HepG2 (cell line): ENCODE measurements around the gene MAPK1. TPM values are rescaled to one million over a fixed set of nuclear protein-coding genes. Genes with fewer than 3 reads are reported as not detected.

Experiments used
- ATAC-seq: fragments of 200-7000 bp; cut with Tn5 transposase; 3 replicates; pipeline ENCODE4 v1.9.1; 2020; ENCODE audit warnings: mild to moderate bottlenecking, moderate library complexity
- BruUV-seq: library from RNA; stranded (reverse); fragments of 400-500 nt; replicated peaks from 2 replicates; lab custom pipeline; 2021; lab: Mats Ljungman, UMichigan
- CTCF ChIA-PET: fragments of 300-600 bp; formaldehyde crosslinking; extraction: SDS; loops from one replicate; lab custom pipeline; 2021; ENCODE audit warnings: low total read pairs, inconsistent platforms, low intra/inter-chr PET ratio; lab: Yijun Ruan, JAX
- POLR2A ChIA-PET: fragments of 350-600 bp; sonication (Branson Sonifier 250); formaldehyde crosslinking; loops from one replicate; lab custom pipeline; 2020; ENCODE audit warnings: antibody characterized with exemption, inconsistent platforms; lab: Yijun Ruan, JAX
- DNase-seq: peaks from one replicate; pipeline ENCODE4 v3.0.0-alpha.2; 2015; ENCODE audit warnings: low spot score
- FAIRE-seq: peaks from 3 replicates; lab custom pipeline; 2011; peaks lifted over from hg19 to GRCh38; lab: Jason Lieb, UNC
- H2AFZ ChIP-seq: one replicate; pipeline ENCODE4 v1.6.1; 2011; ENCODE audit warnings: low read length, inconsistent platforms
- H3K27ac ChIP-seq: fragments of 300-600 bp; 3 replicates; pipeline ENCODE4 v1.8.0; 2011; ENCODE audit warnings: mixed run types, mild to moderate bottlenecking, mixed read lengths, low read length, inconsistent platforms; ENCODE audit not compliant: insufficient read depth; ENCODE audit errors: extremely low read length
- H3K27me3 ChIP-seq, 2 experiments: fragments of 200-600 bp in 1 of 2; 2 replicates in 1 of 2; 3 replicates in 1 of 2; pipeline versions ENCODE4 v1.6.0 to v1.8.0; 2011; ENCODE audit warnings: low read length in 2 of 2, mild to moderate bottlenecking in 2 of 2, moderate library complexity in 2 of 2, inconsistent platforms in 1 of 2; ENCODE audit not compliant: insufficient read depth in 2 of 2, control insufficient read depth in 1 of 2
- H3K36me3 ChIP-seq, 2 experiments: fragments of 200-600 bp in 1 of 2; replicated peaks in 1 of 2; 2 replicates in 1 of 2; 3 replicates in 1 of 2; pipeline versions ENCODE4 v1.5.1 to v1.8.0; 2011; ENCODE audit warnings: low read length in 2 of 2, inconsistent platforms in 1 of 2; ENCODE audit not compliant: insufficient read depth in 2 of 2, control insufficient read depth in 1 of 2
- H3K4me1 ChIP-seq: 2 replicates; pipeline ENCODE4 v1.5.1; 2012; ENCODE audit warnings: low read length, inconsistent platforms; ENCODE audit not compliant: insufficient read depth
- H3K4me2 ChIP-seq: 2 replicates; pipeline ENCODE4 v1.6.0; 2011; ENCODE audit warnings: low read depth, low read length, inconsistent platforms
- H3K4me3 ChIP-seq, 3 experiments: fragments of 200-600 bp in 1 of 3; sonication (generic), shearing (Covaris generic) in 1 of 3; replicated peaks in 1 of 3; 2 replicates each; pipeline ENCODE4 v1.5.1; 2011 to 2016; ENCODE audit warnings: low read length in 3 of 3, inconsistent platforms in 2 of 3, low read depth in 2 of 3, mild to moderate bottlenecking in 2 of 3, control low read depth in 1 of 3, mixed read lengths in 1 of 3; ENCODE audit not compliant: insufficient read depth in 1 of 3
- H3K79me2 ChIP-seq: one replicate; pipeline ENCODE4 v1.6.1; 2011; ENCODE audit warnings: low read length, inconsistent platforms; ENCODE audit not compliant: insufficient read depth
- H3K9ac ChIP-seq: 2 replicates; pipeline ENCODE4 v1.6.0; 2011; ENCODE audit warnings: mild to moderate bottlenecking, low read depth, low read length, inconsistent platforms; ENCODE audit not compliant: insufficient read depth
- H3K9me3 ChIP-seq: 2 replicates; pipeline ENCODE4 v1.5.1; 2012; ENCODE audit warnings: mild to moderate bottlenecking, low read length
- H4K20me1 ChIP-seq: 2 replicates; pipeline ENCODE4 v1.6.0; 2011; ENCODE audit warnings: inconsistent platforms, mild to moderate bottlenecking, low read length, moderate library complexity; ENCODE audit not compliant: insufficient read depth
- ELF3 ChIP-seq: IDR thresholded peaks from 2 replicates; pipeline ENCODE4 v1.6.1; 2016; ENCODE audit warnings: missing genetic modification reagents, missing compliant biosample characterization
- HOXA3 ChIP-seq: sonication (generic); formaldehyde crosslinking; IDR thresholded peaks from 2 replicates; pipeline ENCODE4 v1.5.0; 2020; ENCODE audit warnings: missing genetic modification reagents
- KDM5B ChIP-seq: sonication (generic); formaldehyde crosslinking; IDR thresholded peaks from 2 replicates; pipeline ENCODE4 v1.4.0; 2020; ENCODE audit warnings: missing genetic modification reagents, mild to moderate bottlenecking, borderline replicate concordance
- MIER3 ChIP-seq: IDR thresholded peaks from 2 replicates; pipeline ENCODE4 v1.6.1; 2016; ENCODE audit warnings: missing compliant biosample characterization, borderline replicate concordance
- RAD21 ChIP-seq: fragments of 450-650 bp; formaldehyde crosslinking; IDR thresholded peaks from 2 replicates; pipeline ENCODE4 v1.5.0; 2020; ENCODE audit warnings: mild to moderate bottlenecking
- RXRA ChIP-seq: sonication (generic); formaldehyde crosslinking; IDR thresholded peaks from 2 replicates; pipeline ENCODE4 v1.5.1; 2020; ENCODE audit warnings: missing genetic modification reagents
- SALL1 ChIP-seq: sonication (generic); formaldehyde crosslinking; IDR thresholded peaks from 2 replicates; pipeline ENCODE4 v1.8.0; 2022; ENCODE audit warnings: mild to moderate bottlenecking, missing genetic modification reagents
- STAG1 ChIP-seq: sonication (generic); formaldehyde crosslinking; IDR thresholded peaks from 2 replicates; pipeline ENCODE4 v1.4.0; 2020; ENCODE audit warnings: missing genetic modification reagents
- ZIK1 ChIP-seq: sonication (generic); formaldehyde crosslinking; IDR thresholded peaks from 2 replicates; pipeline ENCODE4 v1.5.0; 2020; ENCODE audit warnings: mild to moderate bottlenecking, low read depth, missing genetic modification reagents, borderline replicate concordance
- ZNF780A ChIP-seq: sonication (generic); formaldehyde crosslinking; IDR thresholded peaks from 2 replicates; pipeline ENCODE4 v1.8.0; 2022; ENCODE audit warnings: mild to moderate bottlenecking, missing genetic modification reagents, moderate library complexity
- WGBS: methylation state at CpG from one replicate; pipeline ENCODE4 v1.1.6; 2017; ENCODE audit warnings: low lambda C conversion rate; 5-methylcytosine and 5-hydroxymethylcytosine counted together
- in situ Hi-C: cut with HindIII; loops from 2 replicates; pipeline ENCODE4 v1.10.0; 2017; ENCODE audit warnings: low pct_unique_long_range_greater_than_20kb; ENCODE audit not compliant: extremely low pct_ligation_motif_present
- intact Hi-C: fragments of 100-400 bp; cut with micrococcal nuclease; formaldehyde crosslinking; loops from one replicate; pipeline ENCODE4 v1.10.0; 2022; ENCODE audit not compliant: unreplicated experiment
- polyA plus RNA-seq, 8 experiments: library from polyadenylated mRNA; depleted of rRNA in 3 of 8; stranded (reverse) in 7 of 8; unstranded in 1 of 8; fragments of >200 nt; fragmentation: Illumina TruSeq in 4 of 8; extraction: Trizol in 4 of 8; gene quantifications; 2 replicates each; pipeline versions ENCODE4 v1.2.1 to v1.2.3, GENCODE V29; 2011 to 2016; ENCODE audit warnings: low read depth in 4 of 8, missing spikeins in 1 of 8, mixed read lengths in 1 of 8; ENCODE audit not compliant: insufficient read depth in 1 of 8
- total RNA-seq, 5 experiments: library from RNA; depleted of rRNA; stranded (reverse); fragments of >200 nt; fragmentation: Illumina TruSeq; extraction: Trizol; gene quantifications; 2 replicates each; pipeline ENCODE4 v1.2.3, GENCODE V29; 2016; ENCODE audit warnings: low read depth in 1 of 5
- TF ChIP-seq, protein P1 (sequence below): sonication (generic); formaldehyde crosslinking; IDR thresholded peaks from 2 replicates; pipeline ENCODE4 v1.4.0; 2020; ENCODE audit warnings: missing genetic modification reagents
- TF ChIP-seq, protein P2 (sequence below): sonication (generic); formaldehyde crosslinking; IDR thresholded peaks from 2 replicates; pipeline ENCODE4 v1.5.1; 2020; ENCODE audit warnings: mild to moderate bottlenecking, missing genetic modification reagents, moderate library complexity
- TF ChIP-seq, protein P3 (sequence below): sonication (generic); formaldehyde crosslinking; IDR thresholded peaks from 2 replicates; pipeline ENCODE4 v1.5.1; 2020; ENCODE audit warnings: mild to moderate bottlenecking, missing genetic modification reagents, moderate library complexity

The MAPK1 gene
- total and polyA plus RNA-seq, 2 of the 13 experiments (the other 11 are each of a cell fraction or from before 2014, with no cell fraction given): 107 to 114 TPM

DNA sequence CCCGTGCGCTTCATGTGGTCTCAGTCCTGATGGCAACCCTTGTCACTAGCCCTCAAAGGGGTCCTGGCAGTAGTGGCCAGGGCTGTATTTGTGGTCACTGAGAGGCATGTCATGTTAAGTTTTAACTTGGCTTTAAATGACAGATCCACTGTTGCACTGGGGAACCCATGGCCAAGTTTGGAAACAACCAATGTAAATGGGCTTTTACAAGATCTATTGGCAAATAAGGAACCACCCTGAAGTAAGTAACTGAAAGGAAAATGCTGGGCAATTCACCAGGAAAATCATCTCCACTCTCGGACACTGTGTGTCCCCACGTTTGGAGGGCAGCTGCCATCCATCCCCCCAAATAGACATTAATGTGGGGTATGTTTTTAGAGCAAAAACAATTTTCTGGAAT, 140.3 kb downstream of the MAPK1 start (continued):
- TF ChIP-seq, protein P1, sequence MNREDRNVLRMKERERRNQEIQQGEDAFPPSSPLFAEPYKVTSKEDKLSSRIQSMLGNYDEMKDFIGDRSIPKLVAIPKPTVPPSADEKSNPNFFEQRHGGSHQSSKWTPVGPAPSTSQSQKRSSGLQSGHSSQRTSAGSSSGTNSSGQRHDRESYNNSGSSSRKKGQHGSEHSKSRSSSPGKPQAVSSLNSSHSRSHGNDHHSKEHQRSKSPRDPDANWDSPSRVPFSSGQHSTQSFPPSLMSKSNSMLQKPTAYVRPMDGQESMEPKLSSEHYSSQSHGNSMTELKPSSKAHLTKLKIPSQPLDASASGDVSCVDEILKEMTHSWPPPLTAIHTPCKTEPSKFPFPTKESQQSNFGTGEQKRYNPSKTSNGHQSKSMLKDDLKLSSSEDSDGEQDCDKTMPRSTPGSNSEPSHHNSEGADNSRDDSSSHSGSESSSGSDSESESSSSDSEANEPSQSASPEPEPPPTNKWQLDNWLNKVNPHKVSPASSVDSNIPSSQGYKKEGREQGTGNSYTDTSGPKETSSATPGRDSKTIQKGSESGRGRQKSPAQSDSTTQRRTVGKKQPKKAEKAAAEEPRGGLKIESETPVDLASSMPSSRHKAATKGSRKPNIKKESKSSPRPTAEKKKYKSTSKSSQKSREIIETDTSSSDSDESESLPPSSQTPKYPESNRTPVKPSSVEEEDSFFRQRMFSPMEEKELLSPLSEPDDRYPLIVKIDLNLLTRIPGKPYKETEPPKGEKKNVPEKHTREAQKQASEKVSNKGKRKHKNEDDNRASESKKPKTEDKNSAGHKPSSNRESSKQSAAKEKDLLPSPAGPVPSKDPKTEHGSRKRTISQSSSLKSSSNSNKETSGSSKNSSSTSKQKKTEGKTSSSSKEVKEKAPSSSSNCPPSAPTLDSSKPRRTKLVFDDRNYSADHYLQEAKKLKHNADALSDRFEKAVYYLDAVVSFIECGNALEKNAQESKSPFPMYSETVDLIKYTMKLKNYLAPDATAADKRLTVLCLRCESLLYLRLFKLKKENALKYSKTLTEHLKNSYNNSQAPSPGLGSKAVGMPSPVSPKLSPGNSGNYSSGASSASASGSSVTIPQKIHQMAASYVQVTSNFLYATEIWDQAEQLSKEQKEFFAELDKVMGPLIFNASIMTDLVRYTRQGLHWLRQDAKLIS: no peak

DNA sequence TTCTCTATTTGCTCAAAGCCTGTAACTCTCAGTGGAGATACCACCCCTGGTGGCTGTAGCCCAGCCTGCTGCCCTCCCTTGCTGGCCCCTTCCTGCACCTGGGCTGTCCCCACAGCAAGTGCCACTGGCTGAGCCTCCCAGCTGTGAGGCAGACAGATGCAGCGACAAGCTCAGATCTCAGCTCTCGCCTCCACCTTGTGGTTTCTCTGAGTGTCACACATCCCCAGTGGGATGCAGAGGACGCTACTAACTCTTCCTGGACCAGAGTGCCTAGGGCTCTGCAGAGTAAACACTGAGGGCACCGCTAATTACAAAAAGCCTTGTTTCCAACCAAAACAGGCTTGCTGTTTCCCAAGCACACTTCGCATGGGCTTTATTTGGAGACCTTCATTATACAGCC, 140.8 kb downstream of the MAPK1 start:
- ATAC-seq: peak; percentile 97
- DNase-seq: peak; percentile 57
- Histone ChIP-seq H3K4me2 (no peak overlapping the region), H2AFZ (no peak overlapping the region), H3K9me3 (no peaks in the 10 kb centered on the region), H3K27ac (no peak overlapping the region), H3K9ac (no peak overlapping the region), H3K27me3 (peaks cover 0 to 6% of the 10 kb centered on the region in 2 experiments; a peak in 2 of 5 replicates), H3K4me3 (no peak overlapping the region), H3K36me3 (no peaks in the 10 kb centered on the region), H3K79me2 (no peaks in the 10 kb centered on the region), H4K20me1 (no peaks in the 10 kb centered on the region), H3K4me1 (peaks cover 4% of the 10 kb centered on the region; the same call in 1 of the 2 replicates)
- in situ Hi-C loops: no loop called here
- BruUV-seq: no TSS peak
- ChIA-PET POLR2A (no interaction called here), CTCF (interaction anchor here (2.3 kb wide), 1 partner anchor 13 kb away, joined by 15 read pairs; no protein-coding TSS in a partner anchor)
- intact Hi-C loops: no loop called here
- FAIRE-seq: peak; percentile 70
- WGBS: 0% methylated on average over 1 of the region's 5 CpGs
- TF ChIP-seq, protein P2, sequence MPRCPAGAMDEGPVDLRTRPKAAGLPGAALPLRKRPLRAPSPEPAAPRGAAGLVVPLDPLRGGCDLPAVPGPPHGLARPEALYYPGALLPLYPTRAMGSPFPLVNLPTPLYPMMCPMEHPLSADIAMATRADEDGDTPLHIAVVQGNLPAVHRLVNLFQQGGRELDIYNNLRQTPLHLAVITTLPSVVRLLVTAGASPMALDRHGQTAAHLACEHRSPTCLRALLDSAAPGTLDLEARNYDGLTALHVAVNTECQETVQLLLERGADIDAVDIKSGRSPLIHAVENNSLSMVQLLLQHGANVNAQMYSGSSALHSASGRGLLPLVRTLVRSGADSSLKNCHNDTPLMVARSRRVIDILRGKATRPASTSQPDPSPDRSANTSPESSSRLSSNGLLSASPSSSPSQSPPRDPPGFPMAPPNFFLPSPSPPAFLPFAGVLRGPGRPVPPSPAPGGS (CRISPR knock-in tag): no peak
- TF ChIP-seq KDM5B (CRISPR knock-in tag) (no peak), RAD21 (peak; percentile 72), SALL1 (CRISPR knock-in tag) (peak; percentile 37; the same call in 1 of the 2 replicates), HOXA3 (CRISPR knock-in tag) (0 out of 2 replicates have a peak, but pooled peaks have one; percentile 33), ZNF780A (CRISPR knock-in tag) (0 out of 2 replicates have a peak, but pooled peaks have one; percentile 40), MIER3 (no peak), RXRA (0 out of 2 replicates have a peak, but pooled peaks have one; percentile 27), STAG1 (peak; percentile 74), ELF3 (CRISPR knock-in tag) (0 out of 2 replicates have a peak, but pooled peaks have one; percentile 41), ZIK1 (0 out of 2 replicates have a peak, but pooled peaks have one; percentile 33)
- TF ChIP-seq, protein P3, sequence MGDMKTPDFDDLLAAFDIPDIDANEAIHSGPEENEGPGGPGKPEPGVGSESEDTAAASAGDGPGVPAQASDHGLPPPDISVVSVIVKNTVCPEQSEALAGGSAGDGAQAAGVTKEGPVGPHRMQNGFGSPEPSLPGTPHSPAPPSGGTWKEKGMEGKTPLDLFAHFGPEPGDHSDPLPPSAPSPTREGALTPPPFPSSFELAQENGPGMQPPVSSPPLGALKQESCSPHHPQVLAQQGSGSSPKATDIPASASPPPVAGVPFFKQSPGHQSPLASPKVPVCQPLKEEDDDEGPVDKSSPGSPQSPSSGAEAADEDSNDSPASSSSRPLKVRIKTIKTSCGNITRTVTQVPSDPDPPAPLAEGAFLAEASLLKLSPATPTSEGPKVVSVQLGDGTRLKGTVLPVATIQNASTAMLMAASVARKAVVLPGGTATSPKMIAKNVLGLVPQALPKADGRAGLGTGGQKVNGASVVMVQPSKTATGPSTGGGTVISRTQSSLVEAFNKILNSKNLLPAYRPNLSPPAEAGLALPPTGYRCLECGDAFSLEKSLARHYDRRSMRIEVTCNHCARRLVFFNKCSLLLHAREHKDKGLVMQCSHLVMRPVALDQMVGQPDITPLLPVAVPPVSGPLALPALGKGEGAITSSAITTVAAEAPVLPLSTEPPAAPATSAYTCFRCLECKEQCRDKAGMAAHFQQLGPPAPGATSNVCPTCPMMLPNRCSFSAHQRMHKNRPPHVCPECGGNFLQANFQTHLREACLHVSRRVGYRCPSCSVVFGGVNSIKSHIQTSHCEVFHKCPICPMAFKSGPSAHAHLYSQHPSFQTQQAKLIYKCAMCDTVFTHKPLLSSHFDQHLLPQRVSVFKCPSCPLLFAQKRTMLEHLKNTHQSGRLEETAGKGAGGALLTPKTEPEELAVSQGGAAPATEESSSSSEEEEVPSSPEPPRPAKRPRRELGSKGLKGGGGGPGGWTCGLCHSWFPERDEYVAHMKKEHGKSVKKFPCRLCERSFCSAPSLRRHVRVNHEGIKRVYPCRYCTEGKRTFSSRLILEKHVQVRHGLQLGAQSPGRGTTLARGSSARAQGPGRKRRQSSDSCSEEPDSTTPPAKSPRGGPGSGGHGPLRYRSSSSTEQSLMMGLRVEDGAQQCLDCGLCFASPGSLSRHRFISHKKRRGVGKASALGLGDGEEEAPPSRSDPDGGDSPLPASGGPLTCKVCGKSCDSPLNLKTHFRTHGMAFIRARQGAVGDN (CRISPR knock-in tag): 0 out of 2 replicates have a peak, but pooled peaks have one; percentile 14
